ENCODE results near the gene DVL2. TPM values are rescaled to one million over a fixed set of nuclear protein-coding genes. Genes with fewer than 3 reads are reported as not detected.

Gene DVL2
- total and polyA plus RNA-seq, 2 of the 13 experiments (the other 11 are each of a cell fraction or from before 2014, with no cell fraction given) = 5.7 to 38.2 TPM

- TF ChIP-seq, protein P1, sequence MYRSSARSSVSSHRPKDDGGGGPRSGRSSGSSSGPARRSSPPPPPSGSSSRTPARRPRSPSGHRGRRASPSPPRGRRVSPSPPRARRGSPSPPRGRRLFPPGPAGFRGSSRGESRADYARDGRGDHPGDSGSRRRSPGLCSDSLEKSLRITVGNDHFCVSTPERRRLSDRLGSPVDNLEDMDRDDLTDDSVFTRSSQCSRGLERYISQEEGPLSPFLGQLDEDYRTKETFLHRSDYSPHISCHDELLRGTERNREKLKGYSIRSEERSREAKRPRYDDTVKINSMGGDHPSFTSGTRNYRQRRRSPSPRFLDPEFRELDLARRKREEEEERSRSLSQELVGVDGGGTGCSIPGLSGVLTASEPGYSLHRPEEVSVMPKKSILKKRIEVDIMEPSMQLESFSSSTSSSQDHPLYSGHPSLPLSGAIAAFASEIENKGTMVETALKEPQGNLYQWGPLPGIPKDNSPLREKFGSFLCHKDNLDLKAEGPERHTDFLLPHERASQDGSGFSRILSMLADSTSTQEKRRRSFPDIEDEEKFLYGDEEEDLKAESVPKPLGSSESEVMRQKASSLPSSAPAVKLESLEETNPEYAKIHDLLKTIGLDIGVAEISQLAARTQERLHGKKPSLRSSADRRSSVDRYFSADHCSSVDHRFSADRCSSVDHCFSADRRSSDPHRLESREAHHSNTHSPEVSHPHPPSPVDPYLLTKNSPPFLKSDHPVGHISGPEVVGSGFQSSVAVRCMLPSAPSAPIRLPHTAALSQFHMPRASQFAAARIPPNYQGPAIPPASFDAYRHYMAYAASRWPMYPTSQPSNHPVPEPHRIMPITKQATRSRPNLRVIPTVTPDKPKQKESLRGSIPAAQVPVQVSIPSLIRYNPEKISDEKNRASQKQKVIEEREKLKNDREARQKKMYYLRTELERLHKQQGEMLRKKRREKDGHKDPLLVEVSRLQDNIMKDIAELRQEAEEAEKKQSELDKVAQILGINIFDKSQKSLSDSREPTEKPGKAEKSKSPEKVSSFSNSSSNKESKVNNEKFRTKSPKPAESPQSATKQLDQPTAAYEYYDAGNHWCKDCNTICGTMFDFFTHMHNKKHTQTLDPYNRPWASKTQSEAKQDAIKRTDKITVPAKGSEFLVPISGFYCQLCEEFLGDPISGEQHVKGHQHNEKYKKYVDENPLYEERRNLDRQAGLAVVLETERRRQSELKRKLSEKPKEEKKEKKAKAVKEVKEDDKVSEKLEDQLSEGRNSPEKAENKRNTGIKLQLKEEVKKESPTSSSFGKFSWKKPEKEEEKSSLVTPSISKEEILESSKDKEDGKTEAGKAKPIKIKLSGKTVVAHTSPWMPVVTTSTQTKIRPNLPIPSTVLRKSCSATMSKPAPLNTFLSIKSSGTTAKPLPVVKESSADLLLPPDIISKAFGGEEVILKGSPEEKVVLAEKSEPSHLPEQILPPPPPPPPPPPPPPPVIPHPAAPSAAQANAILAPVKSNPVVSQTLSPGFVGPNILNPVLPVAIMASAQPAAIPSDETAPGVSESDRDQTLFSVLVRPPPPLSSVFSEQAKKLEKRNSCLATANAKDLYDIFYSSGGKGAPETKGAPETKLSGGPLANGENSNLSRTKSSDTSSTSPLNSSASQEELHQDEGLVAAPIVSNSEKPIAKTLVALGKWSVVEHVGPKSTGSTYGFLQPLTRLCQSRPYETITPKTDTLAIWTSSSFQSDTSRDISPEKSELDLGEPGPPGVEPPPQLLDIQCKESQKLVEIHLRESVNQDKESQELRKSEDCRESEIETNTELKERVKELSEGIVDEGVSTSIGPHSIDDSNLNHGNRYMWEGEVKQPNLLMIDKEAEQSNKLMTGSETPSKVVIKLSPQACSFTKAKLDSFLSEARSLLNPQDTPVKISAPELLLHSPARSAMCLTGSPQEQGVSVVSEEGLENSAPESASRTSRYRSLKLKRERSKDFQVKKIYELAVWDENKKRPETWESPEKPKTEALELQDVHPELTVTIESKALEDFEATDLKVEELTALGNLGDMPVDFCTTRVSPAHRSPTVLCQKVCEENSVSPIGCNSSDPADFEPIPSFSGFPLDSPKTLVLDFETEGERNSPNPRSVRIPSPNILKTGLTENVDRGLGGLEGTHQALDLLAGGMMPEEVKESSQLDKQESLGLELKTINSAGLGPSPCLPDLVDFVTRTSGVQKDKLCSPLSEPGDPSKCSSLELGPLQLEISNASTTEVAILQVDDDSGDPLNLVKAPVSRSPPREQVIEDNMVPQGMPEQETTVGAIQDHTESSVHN (CRISPR knock-in tag; IDR thresholded peaks at IDR 0.05) = peak; percentile 72; the same call in 1 of the 2 replicates
- TF ChIP-seq ZNF260 (CRISPR knock-in tag; IDR thresholded peaks at IDR 0.05; ENCODE audit: borderline replicate concordance, low read depth) = no peak
- no peak for TF ChIP-seq ZIK1 (CRISPR knock-in tag; IDR thresholded peaks at IDR 0.05; ENCODE audit: borderline replicate concordance, low read depth)
- TF ChIP-seq ZNF296 (CRISPR knock-in tag; conservative IDR thresholded peaks at IDR 0.05) = no peak
- TF ChIP-seq ZNF333 (CRISPR knock-in tag; IDR thresholded peaks at IDR 0.05; ENCODE audit: borderline replicate concordance) = peak; percentile 37; the same call in 1 of the 2 replicates
- no peak for TF ChIP-seq ZNF446 (CRISPR knock-in tag; IDR thresholded peaks at IDR 0.05)
- TF ChIP-seq KAT8 (CRISPR knock-in tag; IDR thresholded peaks at IDR 0.05) = peak; percentile 78
- TF ChIP-seq CCDC6 (CRISPR knock-in tag; IDR thresholded peaks at IDR 0.05) = peak; percentile 17; the same call in 1 of the 2 replicates
- TF ChIP-seq SRSF1 (optimal IDR thresholded peaks at IDR 0.05; ENCODE audit: low read depth, low read length) = peak; percentile 58
- TF ChIP-seq ZNF205 (CRISPR knock-in tag; IDR thresholded peaks at IDR 0.05) = 0 out of 2 replicates have a peak, but pooled peaks have one; percentile 15
- TF ChIP-seq ZNF460 (CRISPR knock-in tag; IDR thresholded peaks at IDR 0.05; ENCODE audit: borderline replicate concordance) = no peak
- TF ChIP-seq ZNF121 (CRISPR knock-in tag; IDR thresholded peaks at IDR 0.05) = no peak
- TF ChIP-seq, protein P2, sequence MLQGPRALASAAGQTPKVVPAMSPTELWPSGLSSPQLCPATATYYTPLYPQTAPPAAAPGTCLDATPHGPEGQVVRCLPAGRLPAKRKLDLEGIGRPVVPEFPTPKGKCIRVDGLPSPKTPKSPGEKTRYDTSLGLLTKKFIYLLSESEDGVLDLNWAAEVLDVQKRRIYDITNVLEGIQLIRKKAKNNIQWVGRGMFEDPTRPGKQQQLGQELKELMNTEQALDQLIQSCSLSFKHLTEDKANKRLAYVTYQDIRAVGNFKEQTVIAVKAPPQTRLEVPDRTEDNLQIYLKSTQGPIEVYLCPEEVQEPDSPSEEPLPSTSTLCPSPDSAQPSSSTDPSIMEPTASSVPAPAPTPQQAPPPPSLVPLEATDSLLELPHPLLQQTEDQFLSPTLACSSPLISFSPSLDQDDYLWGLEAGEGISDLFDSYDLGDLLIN (CRISPR knock-in tag; IDR thresholded peaks at IDR 0.05; ENCODE audit: borderline replicate concordance) = 0 out of 2 replicates have a peak, but pooled peaks have one; percentile 46
- TF ChIP-seq HDAC2 (CRISPR knock-in tag; IDR thresholded peaks at IDR 0.05) = no peak
- TF ChIP-seq SKI (IDR thresholded peaks at IDR 0.05; ENCODE audit: partially characterized antibody) = no peak
- TF ChIP-seq MTA3 (CRISPR knock-in tag; IDR thresholded peaks at IDR 0.05) = no peak
- TF ChIP-seq POLR2AphosphoS5 (IDR thresholded peaks at IDR 0.05; ENCODE audit: low read depth, low read length) = peak; percentile 69
- TF ChIP-seq AHR (CRISPR knock-in tag; IDR thresholded peaks at IDR 0.05) = no peak
Observed at GRCh38 chr17:7239091-7240027, 5.0 kb upstream of the DVL2 start, which contains the start of gene PHF23 (continued).

All from HepG2 (cell line).